ENCODE data around the gene SMARCA1. TPM values are rescaled to one million over a fixed set of nuclear protein-coding genes. Genes with fewer than 3 reads are reported as not detected.

Gene SMARCA1
- total RNA-seq, 1 experiment from 2014 or later: 38.8 TPM

GRCh38 chrX:129449148-129449547 lies 74.1 kb downstream of the SMARCA1 start:
- ChIA-PET POLR2A (no interaction called here), RAD21 (ENCODE audit: low non-redundant PET in 1 of 2, low total read pairs in 2 of 2, uncharacterized antibody in 2 of 2, unreplicated experiment in 2 of 2) (no interaction called here), CTCF (no interaction called here)
- Histone ChIP-seq H3K9me3 (ENCODE audit: control insufficient read depth in 1 of 2, insufficient read depth in 1 of 2, low read depth in 1 of 2, low read length in 2 of 2) (no peaks in the 10 kb centered on the region), H3K36me3 (ENCODE audit: control insufficient read depth in 1 of 2, insufficient read depth in 2 of 2, low read length in 2 of 2) (no peaks in the 10 kb centered on the region), H3K9me2 (ENCODE audit: insufficient read depth) (no peaks in the 10 kb centered on the region), H3K4me2 (ENCODE audit: low read length) (no peak overlapping the region), H3K79me2 (ENCODE audit: insufficient read depth, low read length) (no peaks in the 10 kb centered on the region), H4K20me1 (ENCODE audit: insufficient read depth) (no peaks in the 10 kb centered on the region), H2AFZ (ENCODE audit: low read depth, low read length, poor library complexity, severe bottlenecking) (no peak overlapping the region), H3K4me1 (ENCODE audit: control insufficient read depth in 1 of 2, insufficient read depth in 2 of 2, low read length in 2 of 2) (no peaks in the 10 kb centered on the region), H3K27ac (ENCODE audit: low read depth, low read length) (no peak overlapping the region), H3K9ac (ENCODE audit: low read length) (no peak overlapping the region), H3K4me3 (replicated peaks in 1 of 2; ENCODE audit: low read depth in 1 of 2, low read length in 2 of 2) (no peak overlapping the region), H3K27me3 (ENCODE audit: insufficient read depth, low read length) (no peaks in the 10 kb centered on the region)
- DNase-seq (ENCODE audit: low read depth, low spot score) (no peak), ATAC-seq (no peak)
- intact Hi-C loops (cut with micrococcal nuclease): no loop called here
- BruUV-seq (replicated peaks): no TSS peak
- TF ChIP-seq SP1 (IDR thresholded peaks at IDR 0.05; ENCODE audit: low read depth): no peak
- TF ChIP-seq, protein P1, sequence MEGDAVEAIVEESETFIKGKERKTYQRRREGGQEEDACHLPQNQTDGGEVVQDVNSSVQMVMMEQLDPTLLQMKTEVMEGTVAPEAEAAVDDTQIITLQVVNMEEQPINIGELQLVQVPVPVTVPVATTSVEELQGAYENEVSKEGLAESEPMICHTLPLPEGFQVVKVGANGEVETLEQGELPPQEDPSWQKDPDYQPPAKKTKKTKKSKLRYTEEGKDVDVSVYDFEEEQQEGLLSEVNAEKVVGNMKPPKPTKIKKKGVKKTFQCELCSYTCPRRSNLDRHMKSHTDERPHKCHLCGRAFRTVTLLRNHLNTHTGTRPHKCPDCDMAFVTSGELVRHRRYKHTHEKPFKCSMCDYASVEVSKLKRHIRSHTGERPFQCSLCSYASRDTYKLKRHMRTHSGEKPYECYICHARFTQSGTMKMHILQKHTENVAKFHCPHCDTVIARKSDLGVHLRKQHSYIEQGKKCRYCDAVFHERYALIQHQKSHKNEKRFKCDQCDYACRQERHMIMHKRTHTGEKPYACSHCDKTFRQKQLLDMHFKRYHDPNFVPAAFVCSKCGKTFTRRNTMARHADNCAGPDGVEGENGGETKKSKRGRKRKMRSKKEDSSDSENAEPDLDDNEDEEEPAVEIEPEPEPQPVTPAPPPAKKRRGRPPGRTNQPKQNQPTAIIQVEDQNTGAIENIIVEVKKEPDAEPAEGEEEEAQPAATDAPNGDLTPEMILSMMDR (IDR thresholded peaks at IDR 0.05 in 2 of 3, conservative IDR thresholded peaks at IDR 0.05 in 1 of 3; ENCODE audit: borderline replicate concordance in 1 of 3, insufficient read depth in 1 of 3, low read depth in 2 of 3, low read length in 2 of 3): peak in 1 of 3 experiments; percentile 18; a peak in 1 of 6 replicates

DNA sequence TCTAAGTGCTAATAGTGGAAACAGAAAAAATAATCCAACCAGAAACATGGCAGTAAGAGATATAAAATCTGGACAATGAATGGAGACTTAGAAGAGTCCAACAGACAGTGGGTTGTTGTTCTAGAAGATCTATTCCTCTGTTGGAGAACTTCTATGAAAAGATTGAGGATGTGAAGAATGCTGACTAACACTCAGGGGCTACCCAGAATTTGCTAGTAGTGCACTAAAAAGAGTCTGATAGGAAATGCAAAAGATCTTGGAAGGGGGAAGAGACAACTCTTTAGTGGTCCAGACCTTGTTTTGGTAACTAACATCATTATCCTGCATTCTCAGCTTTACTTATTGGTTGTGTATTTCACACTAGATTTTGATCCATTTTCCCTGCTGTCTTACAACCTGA lies 77.9 kb downstream of the SMARCA1 start:
- RAD21 ChIA-PET (ENCODE audit: low non-redundant PET in 1 of 2, low total read pairs in 2 of 2, uncharacterized antibody in 2 of 2, unreplicated experiment in 2 of 2): no interaction called here
- CTCF ChIA-PET: no interaction called here

More for the DNA sequence above, 77.9 kb downstream of the SMARCA1 start:
- Histone ChIP-seq H3K9me3 (ENCODE audit: control insufficient read depth in 1 of 2, insufficient read depth in 1 of 2, low read depth in 1 of 2, low read length in 2 of 2) (no peaks in the 10 kb centered on the region), H3K9me2 (ENCODE audit: insufficient read depth) (no peaks in the 10 kb centered on the region), H3K9ac (ENCODE audit: low read length) (no peak overlapping the region), H3K36me3 (ENCODE audit: control insufficient read depth in 1 of 2, insufficient read depth in 2 of 2, low read length in 2 of 2) (no peaks in the 10 kb centered on the region), H2AFZ (ENCODE audit: low read depth, low read length, poor library complexity, severe bottlenecking) (no peak overlapping the region), H3K27me3 (ENCODE audit: insufficient read depth, low read length) (no peaks in the 10 kb centered on the region), H3K27ac (ENCODE audit: low read depth, low read length) (no peak overlapping the region), H3K4me3 (replicated peaks in 1 of 2; ENCODE audit: low read depth in 1 of 2, low read length in 2 of 2) (no peak overlapping the region), H4K20me1 (ENCODE audit: insufficient read depth) (no peaks in the 10 kb centered on the region), H3K4me2 (ENCODE audit: low read length) (no peak overlapping the region), H3K79me2 (ENCODE audit: insufficient read depth, low read length) (no peaks in the 10 kb centered on the region), H3K4me1 (ENCODE audit: control insufficient read depth in 1 of 2, insufficient read depth in 2 of 2, low read length in 2 of 2) (no peaks in the 10 kb centered on the region)
- POLR2A ChIA-PET: no interaction called here
- no TSS peak for BruUV-seq (replicated peaks)
- intact Hi-C loops (cut with micrococcal nuclease): no loop called here
- TF ChIP-seq ELF1 (IDR thresholded peaks at IDR 0.05; ENCODE audit: borderline replicate concordance, low read depth): no peak
- TF ChIP-seq, protein P1 (IDR thresholded peaks at IDR 0.05 in 2 of 3, conservative IDR thresholded peaks at IDR 0.05 in 1 of 3; ENCODE audit: borderline replicate concordance in 1 of 3, insufficient read depth in 1 of 3, low read depth in 2 of 3, low read length in 2 of 3): no peak
- no peak for TF ChIP-seq RAD21 (IDR thresholded peaks at IDR 0.05; ENCODE audit: low read depth)
- no peak for TF ChIP-seq FOSL1 (IDR thresholded peaks at IDR 0.05; ENCODE audit: low read depth)
- TF ChIP-seq SRF (IDR thresholded peaks at IDR 0.05; ENCODE audit: low read depth): no peak
- DNase-seq (ENCODE audit: low read depth, low spot score): no peak
- ATAC-seq: no peak

Data from HCT116 (cell line).